H1 (cell line): ENCODE measurements around the gene CD48.

Source experiments
- ASH2L ChIP-seq: fragments of 200-600, 300-600 bp; sonication (generic); IDR thresholded peaks from one replicate; pipeline ENCODE4 v1.7.1; 2017; ENCODE audit warnings: low read length
- CTCF ChIP-seq, 3 experiments: IDR thresholded peaks; 1 replicate in 2 of 3; 2 replicates in 1 of 3; pipeline versions ENCODE4 v1.5.1 to v1.6.1; 2011; ENCODE audit warnings: low read length in 3 of 3, mild to moderate bottlenecking in 3 of 3, inconsistent platforms in 2 of 3, low read depth in 1 of 3, moderate library complexity in 1 of 3; ENCODE audit not compliant: insufficient read depth in 1 of 3; ENCODE audit errors: control extremely low read depth in 1 of 3
- EZH2 ChIP-seq: fragments of 200-600 bp; sonication (generic); IDR thresholded peaks from 2 replicates; pipeline ENCODE4 v1.7.1; 2012; ENCODE audit warnings: low read depth, mild to moderate bottlenecking, moderate library complexity, low read length, inconsistent platforms; ENCODE audit not compliant: severe bottlenecking
- TBP ChIP-seq: IDR thresholded peaks from 2 replicates; pipeline ENCODE4 v1.6.1; 2011; ENCODE audit warnings: low read depth, low read length, improper control_type of control experiment

GRCh38 chr1:160636076-160636475 is 75.5 kb downstream of the CD48 start:
- no peak for TF ChIP-seq TBP
- TF ChIP-seq EZH2: no peak
- no peak for TF ChIP-seq ASH2L
- no peak for TF ChIP-seq CTCF (IDR thresholded peaks at IDR 0.05; ENCODE audit: control extremely low read depth in 1 of 3, insufficient read depth in 1 of 3, low read depth in 1 of 3, low read length in 3 of 3)
